ENCODE measurements around the gene LPCAT1. TPM values are rescaled to one million over a fixed set of nuclear protein-coding genes. Genes with fewer than 3 reads are reported as not detected.

The LPCAT1 gene
- total and polyA plus RNA-seq, 2 of the 13 experiments (the other 11 are each of a cell fraction or from before 2014, with no cell fraction given) = 29.8 to 90.6 TPM

GRCh38 chr5:1462358-1462757 lies 61.4 kb downstream of the LPCAT1 start:
- no TSS peak for BruUV-seq (replicated peaks)
- H3K9me3 ChIP-seq (ENCODE audit: low read length) = peaks cover 6% of the 10 kb centered on the region; the same call in 1 of the 2 replicates
- in situ Hi-C loops (cut with HindIII; ENCODE audit: extremely low pct_ligation_motif_present, low pct_unique_long_range_greater_than_20kb) = no loop called here
- H4K20me1 ChIP-seq (ENCODE audit: insufficient read depth, low read length) = peaks cover 4% of the 10 kb centered on the region; the same call in 1 of the 2 replicates
- DNase-seq (ENCODE audit: low spot score) (no peak), ATAC-seq (no peak), FAIRE-seq (no peak)
- no peak overlapping the region for H3K4me3 ChIP-seq (replicated peaks in 1 of 3; ENCODE audit: insufficient read depth in 1 of 3, low read depth in 2 of 3, low read length in 3 of 3)
- no peak overlapping the region for H3K27ac ChIP-seq (ENCODE audit: extremely low read length, insufficient read depth, low read length)
- intact Hi-C loops (cut with micrococcal nuclease; ENCODE audit: unreplicated experiment) = no loop called here
- no peak overlapping the region for H3K4me2 ChIP-seq (ENCODE audit: low read depth, low read length)
- no peaks in the 10 kb centered on the region for H3K27me3 ChIP-seq (ENCODE audit: control insufficient read depth in 1 of 2, insufficient read depth in 2 of 2, low read length in 2 of 2)
- POLR2A ChIA-PET = no interaction called here
- no peaks in the 10 kb centered on the region for H3K79me2 ChIP-seq (ENCODE audit: insufficient read depth, low read length)
- H3K36me3 ChIP-seq (replicated peaks in 1 of 2; ENCODE audit: control insufficient read depth in 1 of 2, insufficient read depth in 2 of 2, low read length in 2 of 2) = peaks cover 7 to 20% of the 10 kb centered on the region in 2 experiments; a peak in 4 of 5 replicates
- CTCF ChIA-PET (ENCODE audit: low intra/inter-chr PET ratio, low total read pairs) = no interaction called here
- H3K9ac ChIP-seq (ENCODE audit: insufficient read depth, low read depth, low read length) = no peak overlapping the region
- no peak overlapping the region for H2AFZ ChIP-seq (ENCODE audit: low read length)
- no peaks in the 10 kb centered on the region for H3K4me1 ChIP-seq (ENCODE audit: insufficient read depth, low read length)
- TF ChIP-seq, protein P1, sequence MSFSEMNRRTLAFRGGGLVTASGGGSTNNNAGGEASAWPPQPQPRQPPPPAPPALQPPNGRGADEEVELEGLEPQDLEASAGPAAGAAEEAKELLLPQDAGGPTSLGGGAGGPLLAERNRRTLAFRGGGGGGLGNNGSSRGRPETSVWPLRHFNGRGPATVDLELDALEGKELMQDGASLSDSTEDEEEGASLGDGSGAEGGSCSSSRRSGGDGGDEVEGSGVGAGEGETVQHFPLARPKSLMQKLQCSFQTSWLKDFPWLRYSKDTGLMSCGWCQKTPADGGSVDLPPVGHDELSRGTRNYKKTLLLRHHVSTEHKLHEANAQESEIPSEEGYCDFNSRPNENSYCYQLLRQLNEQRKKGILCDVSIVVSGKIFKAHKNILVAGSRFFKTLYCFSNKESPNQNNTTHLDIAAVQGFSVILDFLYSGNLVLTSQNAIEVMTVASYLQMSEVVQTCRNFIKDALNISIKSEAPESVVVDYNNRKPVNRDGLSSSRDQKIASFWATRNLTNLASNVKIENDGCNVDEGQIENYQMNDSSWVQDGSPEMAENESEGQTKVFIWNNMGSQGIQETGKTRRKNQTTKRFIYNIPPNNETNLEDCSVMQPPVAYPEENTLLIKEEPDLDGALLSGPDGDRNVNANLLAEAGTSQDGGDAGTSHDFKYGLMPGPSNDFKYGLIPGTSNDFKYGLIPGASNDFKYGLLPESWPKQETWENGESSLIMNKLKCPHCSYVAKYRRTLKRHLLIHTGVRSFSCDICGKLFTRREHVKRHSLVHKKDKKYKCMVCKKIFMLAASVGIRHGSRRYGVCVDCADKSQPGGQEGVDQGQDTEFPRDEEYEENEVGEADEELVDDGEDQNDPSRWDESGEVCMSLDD (CRISPR knock-in tag; IDR thresholded peaks at IDR 0.05; ENCODE audit: borderline replicate concordance) = no peak
- TF ChIP-seq TCF12 (IDR thresholded peaks at IDR 0.05) (no peak), TCF12 (CRISPR knock-in tag; IDR thresholded peaks at IDR 0.05) (no peak), PHF20 (CRISPR knock-in tag; IDR thresholded peaks at IDR 0.05) (no peak), NR1H2 (CRISPR knock-in tag; IDR thresholded peaks at IDR 0.05; ENCODE audit: borderline replicate concordance, low read depth) (no peak), ZNF761 (CRISPR knock-in tag; conservative IDR thresholded peaks at IDR 0.05) (no peak), SMAD3 (CRISPR knock-in tag; IDR thresholded peaks at IDR 0.05) (no peak), KLF6 (CRISPR knock-in tag; IDR thresholded peaks at IDR 0.05) (no peak), NFKB2 (CRISPR knock-in tag; IDR thresholded peaks at IDR 0.05; ENCODE audit: borderline replicate concordance) (no peak), NONO (IDR thresholded peaks at IDR 0.05) (no peak), NONO (CRISPR knock-in tag; conservative IDR thresholded peaks at IDR 0.05) (no peak), ZNF292 (CRISPR knock-in tag; IDR thresholded peaks at IDR 0.05; ENCODE audit: borderline replicate concordance, low read depth) (no peak), TAF1 (CRISPR knock-in tag; IDR thresholded peaks at IDR 0.05) (no peak), TERF1 (CRISPR knock-in tag; IDR thresholded peaks at IDR 0.05) (no peak), ZNF260 (CRISPR knock-in tag; IDR thresholded peaks at IDR 0.05; ENCODE audit: borderline replicate concordance, low read depth) (no peak), RAD21 (CRISPR knock-in tag; IDR thresholded peaks at IDR 0.05) (no peak)
- 95% methylated on average over 10 of the region's 20 CpGs for WGBS (ENCODE audit: low lambda C conversion rate)

All from HepG2 (cell line).